ENCODE data around the gene MGST2.

DNA sequence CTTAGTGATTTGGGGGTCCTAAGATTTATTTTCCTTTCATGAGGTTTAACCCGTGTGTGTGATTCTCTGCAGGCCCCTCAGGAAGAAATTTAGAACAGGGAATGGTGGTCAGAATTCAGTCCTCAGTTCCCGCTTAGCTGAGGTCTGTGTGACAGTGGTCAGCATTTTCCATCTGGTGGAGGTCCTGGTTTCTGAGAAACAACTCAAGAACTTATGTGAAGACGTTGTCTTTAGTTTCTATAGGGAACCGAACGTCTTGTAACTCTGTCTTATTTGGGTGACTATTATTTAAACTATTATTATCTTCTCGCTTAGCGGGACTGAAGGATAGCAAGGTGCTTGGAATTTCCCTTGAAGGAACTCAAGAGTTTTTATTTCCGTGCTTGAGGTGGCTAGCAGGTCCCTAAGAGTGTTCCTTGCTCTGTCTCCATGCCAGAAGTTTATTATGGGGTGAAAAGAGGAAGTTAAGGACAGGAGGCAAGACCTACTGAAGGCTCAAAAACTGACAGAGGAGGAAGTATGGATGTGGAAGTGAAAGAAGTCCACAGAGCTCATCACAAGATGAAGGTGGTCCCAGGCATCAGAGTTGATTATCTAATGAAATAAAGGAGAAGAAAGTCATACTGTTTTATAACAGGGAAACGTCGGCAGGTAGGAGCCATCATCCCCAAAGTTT, 9.4 kb downstream of the MGST2 start:
- TF ChIP-seq CTCF (optimal IDR thresholded peaks at IDR 0.05 in 1 of 3, IDR thresholded peaks at IDR 0.05 in 1 of 3, conservative IDR thresholded peaks at IDR 0.05 in 1 of 3; ENCODE audit: extremely low read depth in 1 of 3, insufficient read depth in 2 of 3, low read length in 3 of 3) (no peak), EZH2 (IDR thresholded peaks at IDR 0.05; ENCODE audit: low read length) (no peak)

All from keratinocyte (primary cell).